A673 (cell line): Measurements from ENCODE around the gene AIF1. TPM values are rescaled to one million over a fixed set of nuclear protein-coding genes. Genes with fewer than 3 reads are reported as not detected.

Source experiments
- BruUV-seq: library from RNA; stranded (reverse); fragments of 400-500 nt; replicated peaks from 2 replicates; lab custom pipeline; 2021; lab: Mats Ljungman, UMichigan
- CTCF ChIA-PET: fragments of 300-600 bp; sonication (Branson Sonifier 250); formaldehyde crosslinking; loops from one replicate; lab custom pipeline; 2022; ENCODE audit warnings: antibody characterized with exemption; lab: Charles Lee
- POLR2A ChIA-PET: fragments of 300-600 bp; sonication (Branson Sonifier 250); formaldehyde crosslinking; loops from one replicate; lab custom pipeline; 2022; ENCODE audit warnings: antibody characterized with exemption; ENCODE audit not compliant: low non-redundant PET; lab: Charles Lee
- DNase-seq: peaks from one replicate; pipeline ENCODE4 v3.0.0-alpha.2; 2015; ENCODE audit warnings: low spot score
- H3K27ac ChIP-seq: fragments of 200-600 bp; sonication (generic); 2 replicates; pipeline ENCODE4 v1.5.1; 2016; ENCODE audit warnings: mixed run types, low read depth, mild to moderate bottlenecking, mixed read lengths, antibody characterized with exemption, low read length; ENCODE audit not compliant: poor library complexity, severe bottlenecking
- H3K27me3 ChIP-seq: fragments of 200-600 bp; sonication (generic); replicated peaks from 2 replicates; pipeline ENCODE4 v1.6.1; 2017; ENCODE audit warnings: mixed run types, low read depth, mild to moderate bottlenecking, mixed read lengths, antibody characterized with exemption, low read length; ENCODE audit not compliant: insufficient read depth, poor library complexity
- H3K36me3 ChIP-seq: fragments of 200-600 bp; sonication (generic); 2 replicates; pipeline ENCODE4 v1.6.1; 2016; ENCODE audit warnings: mixed run types, mild to moderate bottlenecking, mixed read lengths, antibody characterized with exemption, low read length; ENCODE audit not compliant: insufficient read depth, poor library complexity, severe bottlenecking
- H3K4me1 ChIP-seq: fragments of 200-600 bp; sonication (generic); 2 replicates; pipeline ENCODE4 v1.6.1; 2017; ENCODE audit warnings: mixed run types, mild to moderate bottlenecking, mixed read lengths, antibody characterized with exemption, low read length; ENCODE audit not compliant: insufficient read depth, poor library complexity, severe bottlenecking
- H3K4me3 ChIP-seq: fragments of 200-600 bp; sonication (generic); 2 replicates; pipeline ENCODE4 v1.5.1; 2016; ENCODE audit warnings: low read depth, mixed run types, mild to moderate bottlenecking, mixed read lengths, low read length; ENCODE audit not compliant: poor library complexity, severe bottlenecking
- H3K9me3 ChIP-seq: fragments of 200-600 bp; sonication (generic); 2 replicates; pipeline ENCODE4 v1.6.1; 2016; ENCODE audit warnings: mixed run types, low read depth, mild to moderate bottlenecking, mixed read lengths, antibody characterized with exemption, low read length; ENCODE audit not compliant: poor library complexity, severe bottlenecking
- CTCF ChIP-seq: fragments of 300-800, 200-600 bp; sonication (generic); conservative IDR thresholded peaks from 2 replicates; pipeline ENCODE4 v1.5.1; 2017; ENCODE audit warnings: low read depth, mild to moderate bottlenecking, antibody characterized with exemption, low read length, moderate library complexity, mixed read lengths
- EZH2 ChIP-seq: fragments of 200-600 bp; sonication (generic); IDR thresholded peaks from 2 replicates; pipeline ENCODE4 v1.6.1; 2017; ENCODE audit warnings: borderline replicate concordance, low read depth, mild to moderate bottlenecking, mixed read lengths, antibody characterized with exemption, low read length; ENCODE audit not compliant: poor library complexity, severe bottlenecking
- intact Hi-C: fragments of 100-400 bp; cut with micrococcal nuclease; formaldehyde crosslinking; loops from one replicate; pipeline ENCODE4 v1.10.0; 2022; ENCODE audit not compliant: unreplicated experiment
- total RNA-seq: library from RNA; stranded (reverse); gene quantifications from 2 replicates; pipeline ENCODE4 v1.2.3, GENCODE V29; 2021

The AIF1 gene
- total RNA-seq, 1 experiment from 2014 or later = 0.64 TPM

- Histone ChIP-seq H3K36me3 (peaks cover 62% of the 10 kb centered on the region), H3K9me3 (no peaks in the 10 kb centered on the region), H3K4me1 (peaks cover 11% of the 10 kb centered on the region), H3K27ac (peak overlapping the region; percentile 99), H3K27me3 (no peaks in the 10 kb centered on the region), H3K4me3 (peak overlapping the region; percentile 76)
- TF ChIP-seq EZH2 (no peak), CTCF (no peak)
- CTCF ChIA-PET = no interaction called here
- POLR2A ChIA-PET = interaction anchor here (0.5 to 0.6 kb wide), 2 partner anchors 13 to 214 kb away, joined by 3 read pairs; no protein-coding TSS in a partner anchor
- DNase-seq = no peak
- intact Hi-C loops = loop anchor here (5.0 kb wide), 1 partner anchor 40 kb away; the partner anchor contains the start of genes C6orf47 and GPANK1
- BruUV-seq = no TSS peak
Measured at GRCh38 chr6:31622684-31623091, 7.7 kb downstream of the AIF1 start.

GRCh38 chr6:31624070-31624469 lies 9.0 kb downstream of the AIF1 start:
- Histone ChIP-seq H3K4me3 (no peak overlapping the region), H3K9me3 (no peaks in the 10 kb centered on the region), H3K27me3 (no peaks in the 10 kb centered on the region), H3K27ac (no peak overlapping the region), H3K36me3 (peaks cover 76% of the 10 kb centered on the region), H3K4me1 (peaks cover 11% of the 10 kb centered on the region)
- intact Hi-C loops = loop anchor here (5.0 kb wide), 1 partner anchor 38 kb away; the partner anchor contains the start of genes C6orf47 and GPANK1
- DNase-seq = no peak
- ChIA-PET CTCF (no interaction called here), POLR2A (no interaction called here)
- BruUV-seq = no TSS peak
- TF ChIP-seq CTCF = no peak
- no peak for TF ChIP-seq EZH2

GRCh38 chr6:31626952-31627351 lies 11.9 kb downstream of the AIF1 start:
- no peaks in the 10 kb centered on the region for H3K27me3 ChIP-seq
- intact Hi-C loops = no loop called here
- no peak for TF ChIP-seq EZH2
- TF ChIP-seq CTCF = no peak
- BruUV-seq = no TSS peak
- H3K9me3 ChIP-seq = no peaks in the 10 kb centered on the region
- no peak overlapping the region for H3K4me3 ChIP-seq
- H3K27ac ChIP-seq = no peak overlapping the region
- DNase-seq = no peak
- ChIA-PET POLR2A (no interaction called here), CTCF (no interaction called here)
- peaks cover 11% of the 10 kb centered on the region for H3K4me1 ChIP-seq
- peaks cover 100% of the 10 kb centered on the region for H3K36me3 ChIP-seq
